HFFc6 (cell line): ENCODE measurements around the gene MARCO. TPM values are rescaled to one million over a fixed set of nuclear protein-coding genes. Genes with fewer than 3 reads are reported as not detected.

Experiments used
- DNase-seq: peaks from one replicate; pipeline ENCODE4 v3.0.0-alpha.2; 2018
- H3K27ac Mint-ChIP-seq: 2 replicates; pipeline ENCODE4 v1.8.0; 2020; ENCODE audit warnings: mild to moderate bottlenecking, mixed read lengths
- H3K27me3 Mint-ChIP-seq: 2 replicates; pipeline ENCODE4 v1.8.0; 2021; ENCODE audit warnings: mild to moderate bottlenecking, moderate library complexity, mixed read lengths; ENCODE audit not compliant: insufficient read depth
- H3K36me3 Mint-ChIP-seq: 2 replicates; pipeline ENCODE4 v1.8.0; 2021; ENCODE audit warnings: low read depth, mixed read lengths
- H3K4me1 Mint-ChIP-seq: 2 replicates; pipeline ENCODE4 v1.8.0; 2020; ENCODE audit warnings: low read depth, mixed read lengths
- H3K4me3 Mint-ChIP-seq: 2 replicates; pipeline ENCODE4 v1.8.0; 2020; ENCODE audit warnings: mild to moderate bottlenecking, moderate library complexity, mixed read lengths
- H3K9me3 Mint-ChIP-seq: 2 replicates; pipeline ENCODE4 v1.8.0; 2020; ENCODE audit warnings: mild to moderate bottlenecking, mixed read lengths
- CTCF ChIP-seq: fragments of 200-600 bp; sonication (generic); IDR thresholded peaks from 2 replicates; pipeline ENCODE4 v1.5.0; 2021; ENCODE audit warnings: antibody characterized with exemption, mild to moderate bottlenecking
- total RNA-seq, 6 experiments: library from RNA; stranded (reverse); fragmentation: NEBNext Ultra II Directional; extraction: Animal tissue kit (Norgen Biotek cat#: 25700); gene quantifications; 2 replicates in 1 of 6; 3 replicates in 5 of 6; pipeline ENCODE4 v1.2.3, GENCODE V29; 2021

MARCO gene
- total RNA-seq, 6 experiments from 2014 or later = not detected

GRCh38 chr2:118978064-118978463, 36.1 kb downstream of the MARCO start:
- Mint-ChIP-seq H3K4me1 (no peaks in the 10 kb centered on the region; the same call in 1 of the 2 replicates), H3K27me3 (peaks cover 1% of the 10 kb centered on the region; the same call in 1 of the 2 replicates), H3K9me3 (peaks cover 9% of the 10 kb centered on the region), H3K27ac (no peak overlapping the region), H3K4me3 (no peak overlapping the region), H3K36me3 (no peaks in the 10 kb centered on the region)
- DNase-seq = no peak
- no peak for TF ChIP-seq CTCF

- TF ChIP-seq CTCF = no peak
- H3K27me3 Mint-ChIP-seq = no peaks in the 10 kb centered on the region; the same call in 1 of the 2 replicates
- DNase-seq = no peak
- peaks cover 13% of the 10 kb centered on the region for H3K9me3 Mint-ChIP-seq
- H3K36me3 Mint-ChIP-seq = no peaks in the 10 kb centered on the region
- H3K4me1 Mint-ChIP-seq = no peaks in the 10 kb centered on the region; the same call in 1 of the 2 replicates
- H3K27ac Mint-ChIP-seq = no peak overlapping the region
- H3K4me3 Mint-ChIP-seq = no peak overlapping the region
These were observed 37.3 kb downstream of the MARCO start for GRCh38 chr2:118979152-118979861.

- no peaks in the 10 kb centered on the region for H3K4me1 Mint-ChIP-seq
- H3K9me3 Mint-ChIP-seq = peaks cover 13% of the 10 kb centered on the region
- no peak overlapping the region for H3K4me3 Mint-ChIP-seq
- DNase-seq = no peak
- no peak overlapping the region for H3K27ac Mint-ChIP-seq
- H3K27me3 Mint-ChIP-seq = no peaks in the 10 kb centered on the region; the same call in none of the 2 replicates
- no peak for TF ChIP-seq CTCF
- no peaks in the 10 kb centered on the region for H3K36me3 Mint-ChIP-seq
These were observed 38.0 kb downstream of the MARCO start for GRCh38 chr2:118980022-118980421.

- Mint-ChIP-seq H3K4me3 (no peak overlapping the region), H3K4me1 (no peaks in the 10 kb centered on the region), H3K27me3 (no peaks in the 10 kb centered on the region; the same call in none of the 2 replicates), H3K36me3 (no peaks in the 10 kb centered on the region), H3K9me3 (peaks cover 13% of the 10 kb centered on the region), H3K27ac (no peak overlapping the region)
- no peak for TF ChIP-seq CTCF
- no peak for DNase-seq
These were observed 38.6 kb downstream of the MARCO start for GRCh38 chr2:118980573-118980972.

- H3K4me1 Mint-ChIP-seq = no peaks in the 10 kb centered on the region
- no peak for TF ChIP-seq CTCF
- no peak overlapping the region for H3K27ac Mint-ChIP-seq
- no peak overlapping the region for H3K4me3 Mint-ChIP-seq
- DNase-seq = no peak
- peaks cover 13% of the 10 kb centered on the region for H3K9me3 Mint-ChIP-seq
- no peaks in the 10 kb centered on the region; the same call in none of the 2 replicates for H3K27me3 Mint-ChIP-seq
- no peaks in the 10 kb centered on the region for H3K36me3 Mint-ChIP-seq
These were observed 39.6 kb downstream of the MARCO start for GRCh38 chr2:118981632-118982031.
